ENCODE measurements around the gene PKN1. TPM values are rescaled to one million over a fixed set of nuclear protein-coding genes. Genes with fewer than 3 reads are reported as not detected.
"Not testable (repeated sequence)": the region's sequence is repeated elsewhere in the genome, so short reads cannot be mapped to it uniquely, and the experiment has no call there.

The PKN1 gene
- total RNA-seq, 1 donor from 2014 or later: 202 TPM

GRCh38 chr19:14428882-14429416 is 4.2 kb upstream of the PKN1 start:
- intact Hi-C loops (cut with micrococcal nuclease): no loop called here

GRCh38 chr19:14430712-14431111 is 2.4 kb upstream of the PKN1 start:
- intact Hi-C loops (cut with micrococcal nuclease): loop anchor here (5.0 kb wide), 1 partner anchor 42 kb away; no protein-coding TSS in a partner anchor

- intact Hi-C loops (cut with micrococcal nuclease): loop anchor here (2.0 to 5.0 kb wide), 3 partner anchors 15 to 53 kb away; partner anchors contain the start of gene DDX39A
These were observed 722 bp downstream of the PKN1 start for GRCh38 chr19:14433554-14434501.

GRCh38 chr19:14434543-14435319 is 1.6 kb downstream of the PKN1 start:
- intact Hi-C loops (cut with micrococcal nuclease): loop anchor here (5.0 kb wide), 1 partner anchor 38 kb away; no protein-coding TSS in a partner anchor

GRCh38 chr19:14435320-14436050 is 2.4 kb downstream of the PKN1 start:
- intact Hi-C loops (cut with micrococcal nuclease): no loop called here

GRCh38 chr19:14437578-14438140 is 4.6 kb downstream of the PKN1 start:
- intact Hi-C loops (cut with micrococcal nuclease): no loop called here

GRCh38 chr19:14439014-14439413 is 5.9 kb downstream of the PKN1 start:
- intact Hi-C loops (cut with micrococcal nuclease): no loop called here

- intact Hi-C loops (cut with micrococcal nuclease): no loop called here
These were observed 6.9 kb downstream of the PKN1 start for GRCh38 chr19:14440049-14440448.

- intact Hi-C loops (cut with micrococcal nuclease): no loop called here
These were observed 8.2 kb downstream of the PKN1 start for GRCh38 chr19:14441041-14441938.

GRCh38 chr19:14442891-14443631 is 10.0 kb downstream of the PKN1 start:
- intact Hi-C loops (cut with micrococcal nuclease): no loop called here

GRCh38 chr19:14443632-14444216 is 10.6 kb downstream of the PKN1 start:
- intact Hi-C loops (cut with micrococcal nuclease): no loop called here

GRCh38 chr19:14446336-14447036 is 13.4 kb downstream of the PKN1 start:
- intact Hi-C loops (cut with micrococcal nuclease): no loop called here

GRCh38 chr19:14449321-14449720 is 16.2 kb downstream of the PKN1 start:
- intact Hi-C loops (cut with micrococcal nuclease): no loop called here

GRCh38 chr19:14450168-14450874 is 17.2 kb downstream of the PKN1 start:
- intact Hi-C loops (cut with micrococcal nuclease): no loop called here

- intact Hi-C loops (cut with micrococcal nuclease): no loop called here
These were observed 17.8 kb downstream of the PKN1 start for GRCh38 chr19:14450876-14451275.

- intact Hi-C loops (cut with micrococcal nuclease): not testable (repeated sequence)
These were observed 19.2 kb downstream of the PKN1 start for GRCh38 chr19:14452303-14452702.

GRCh38 chr19:14459703-14460102 is 26.6 kb downstream of the PKN1 start:
- intact Hi-C loops (cut with micrococcal nuclease): no loop called here
